ENCODE data around the gene MACROH2A1. TPM values are rescaled to one million over a fixed set of nuclear protein-coding genes. Genes with fewer than 3 reads are reported as not detected.
A peak's percentile ranks its signal among the peaks of the same experiment; 100 is the strongest.

The MACROH2A1 gene
- total and polyA plus RNA-seq, 2 of the 4 experiments (the other 2 are of a cell fraction) = 122 to 126 TPM

DNA sequence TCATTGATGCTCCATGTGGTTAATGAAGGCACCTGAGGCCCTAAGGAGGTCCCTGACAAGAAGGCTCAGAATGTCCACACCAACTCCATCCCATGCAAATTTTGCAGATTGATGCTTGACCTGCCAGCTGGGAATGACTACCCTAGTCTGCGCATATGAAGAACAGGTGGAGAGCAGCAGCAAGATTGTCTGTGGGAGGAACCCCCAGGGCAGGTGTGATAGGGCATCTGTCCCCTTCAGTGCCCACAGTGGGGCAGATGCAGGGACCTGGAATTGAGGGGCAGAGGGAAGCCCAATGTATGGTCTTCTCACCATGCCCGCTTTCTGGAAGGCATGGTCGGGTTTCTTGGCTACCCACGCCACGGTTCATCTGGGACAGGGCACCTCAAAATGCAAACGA, 79.6 kb downstream of the MACROH2A1 start:
- Histone ChIP-seq H2BK20ac (ENCODE audit: low read depth, low read length) (no peak overlapping the region), H3K4ac (ENCODE audit: low read depth, low read length) (no peak overlapping the region), H4K5ac (ENCODE audit: low read depth, low read length) (no peak overlapping the region), H3K9me1 (ENCODE audit: insufficient read depth, low read length) (peaks cover 3% of the 10 kb centered on the region; the same call in 1 of the 2 replicates), H3K4me3 (ENCODE audit: insufficient read depth, low read depth, low read length) (no peak overlapping the region), H3K56ac (ENCODE audit: extremely low read depth, insufficient read depth, low read length) (no peak overlapping the region), H3K9ac (ENCODE audit: low read depth, low read length) (no peak overlapping the region), H3K4me2 (ENCODE audit: low read depth, low read length) (no peak overlapping the region), H2BK15ac (ENCODE audit: low read depth, low read length) (0 out of 3 replicates have a peak overlapping the region, but pooled peaks have one; percentile 10), H3K18ac (ENCODE audit: low read depth, low read length) (no peak overlapping the region), H2AFZ (replicated peaks; ENCODE audit: low read length, poor library complexity) (no peak overlapping the region), H3K27ac (ENCODE audit: insufficient read depth, low read length) (no peak overlapping the region), H4K20me1 (ENCODE audit: insufficient read depth, low read length) (no peaks in the 10 kb centered on the region), H3K79me1 (ENCODE audit: low read depth in 1 of 2, low read length in 2 of 2) (no peaks in the 10 kb centered on the region), H3K9me3 (ENCODE audit: control insufficient read depth, insufficient read depth, low read length) (no peaks in the 10 kb centered on the region), H2BK120ac (ENCODE audit: low read depth, low read length) (no peak overlapping the region), H3K4me1 (ENCODE audit: control insufficient read depth, insufficient read depth, low read length) (no peaks in the 10 kb centered on the region), H3K14ac (replicated peaks; ENCODE audit: low read depth, low read length) (no peak overlapping the region), H3K36me3 (ENCODE audit: control insufficient read depth, insufficient read depth, low read length) (no peaks in the 10 kb centered on the region), H3K27me3 (ENCODE audit: control insufficient read depth, insufficient read depth, low read length) (no peaks in the 10 kb centered on the region), H3K23ac (ENCODE audit: low read depth, low read length) (no peak overlapping the region), H2BK5ac (ENCODE audit: low read depth, low read length, poor library complexity, severe bottlenecking) (no peak overlapping the region), H4K91ac (ENCODE audit: insufficient read depth, low read depth, low read length) (peak overlapping the region; percentile 32; the same call in 1 of the 2 replicates), H2AK5ac (ENCODE audit: low read depth, low read length) (0 out of 2 replicates have a peak overlapping the region, but pooled peaks have one; percentile 21), H4K8ac (ENCODE audit: low read depth in 2 of 2, low read length in 2 of 2) (no peak overlapping the region), H2AK9ac (replicated peaks; ENCODE audit: low read depth, low read length, poor library complexity) (no peak overlapping the region)
- WGBS, 2 experiments (ENCODE audit: extremely low coverage in 2 of 2, insufficient read length in 1 of 2) = no CpG with 5 or more reads among the region's 6 CpGs
- POLR2A ChIA-PET (ENCODE audit: unreplicated experiment) = no interaction called here
- no peak for DNase-seq
- ATAC-seq (ENCODE audit: low read depth) = no peak
- dilution Hi-C loops (cut with HindIII; ENCODE audit: low sequenced_read_pairs, unreplicated experiment) = no loop called here
- no peak for TF ChIP-seq SMC3 (IDR thresholded peaks at IDR 0.05; ENCODE audit: low read depth, low read length)
- intact Hi-C loops (cut with micrococcal nuclease) = no loop called here
- CTCF ChIA-PET = interaction anchor here (0.6 kb wide), 1 partner anchor 661 kb away, joined by 3 read pairs; no protein-coding TSS in a partner anchor
- in situ Hi-C loops (cut with MboI; ENCODE audit: low sequenced_read_pairs) = no loop called here
- BruUV-seq (replicated peaks) = no TSS peak

Data from IMR-90 (cell line).